ENCODE measurements around the gene ATP8A2. TPM values are rescaled to one million over a fixed set of nuclear protein-coding genes. Genes with fewer than 3 reads are reported as not detected.

Gene ATP8A2
- total and polyA plus RNA-seq, 2 of the 4 experiments (the other 2 are of a cell fraction), result 0.02 to 0.18 TPM

DNA sequence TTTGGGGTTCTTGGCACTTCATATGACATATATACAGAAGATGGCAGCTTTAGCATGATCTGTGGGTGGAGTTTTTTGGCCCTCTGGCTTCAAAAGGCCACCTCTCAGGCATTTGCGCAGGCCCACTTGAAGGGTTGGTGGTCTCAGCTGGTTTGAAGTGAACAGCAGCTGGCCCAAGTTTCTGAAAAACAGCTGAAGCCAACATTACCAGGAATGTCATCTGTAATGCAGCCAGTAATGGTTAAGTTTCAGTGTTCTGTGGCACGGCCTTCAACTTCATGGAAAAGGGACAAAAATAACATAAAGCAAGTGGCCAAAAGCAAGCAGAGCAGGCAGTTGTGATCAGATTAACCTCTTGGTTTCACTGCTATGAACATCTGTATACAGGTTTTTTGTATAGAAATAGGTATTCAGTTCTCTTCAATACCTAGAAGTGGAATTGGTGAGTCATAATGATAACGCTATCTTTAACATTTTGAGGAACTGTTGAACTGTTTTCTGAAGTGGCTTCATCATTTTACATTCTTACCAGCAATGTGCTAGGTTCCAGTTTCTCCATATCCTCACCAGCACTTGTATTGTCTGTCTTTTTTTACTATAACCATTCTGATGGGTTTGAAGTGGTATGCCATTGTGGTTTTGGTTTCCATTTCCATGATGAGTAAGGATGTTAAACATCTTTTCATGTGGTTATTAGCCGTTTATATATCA lies 434.6 kb downstream of the ATP8A2 start:
- intact Hi-C loops (cut with micrococcal nuclease), result no loop called here
- no peak overlapping the region for H4K5ac ChIP-seq (ENCODE audit: low read depth, low read length)

More for the DNA sequence above, 434.6 kb downstream of the ATP8A2 start:
- H3K23ac ChIP-seq (ENCODE audit: low read depth, low read length), result no peak overlapping the region
- DNase-seq, result no peak
- no peak overlapping the region for H3K4ac ChIP-seq (ENCODE audit: low read depth, low read length)
- no peak overlapping the region for H3K18ac ChIP-seq (ENCODE audit: low read depth, low read length)
- H3K4me3 ChIP-seq (ENCODE audit: insufficient read depth, low read depth, low read length), result no peak overlapping the region
- no peak overlapping the region for H2BK20ac ChIP-seq (ENCODE audit: low read depth, low read length)
- dilution Hi-C loops (cut with HindIII; ENCODE audit: low sequenced_read_pairs, unreplicated experiment) (no loop called here), in situ Hi-C loops (cut with MboI; ENCODE audit: low sequenced_read_pairs) (no loop called here)
- no peaks in the 10 kb centered on the region for H3K4me1 ChIP-seq (ENCODE audit: control insufficient read depth, insufficient read depth, low read length)
- H3K27me3 ChIP-seq (ENCODE audit: control insufficient read depth, insufficient read depth, low read length), result no peaks in the 10 kb centered on the region
- no peaks in the 10 kb centered on the region for H3K9me1 ChIP-seq (ENCODE audit: insufficient read depth, low read length)
- no peak overlapping the region for H3K27ac ChIP-seq (ENCODE audit: insufficient read depth, low read length)
- H2AK9ac ChIP-seq (replicated peaks; ENCODE audit: low read depth, low read length, poor library complexity), result no peak overlapping the region
- H3K9me3 ChIP-seq (ENCODE audit: control insufficient read depth, insufficient read depth, low read length), result no peaks in the 10 kb centered on the region
- ChIA-PET POLR2A (ENCODE audit: unreplicated experiment) (no interaction called here), CTCF (no interaction called here)
- H2AFZ ChIP-seq (replicated peaks; ENCODE audit: low read length, poor library complexity), result no peak overlapping the region
- no peak overlapping the region for H3K4me2 ChIP-seq (ENCODE audit: low read depth, low read length)
- H2BK15ac ChIP-seq (ENCODE audit: low read depth, low read length), result no peak overlapping the region
- H2AK5ac ChIP-seq (ENCODE audit: low read depth, low read length), result no peak overlapping the region
- no peak for ATAC-seq (ENCODE audit: low read depth)
- no peaks in the 10 kb centered on the region for H3K36me3 ChIP-seq (ENCODE audit: control insufficient read depth, insufficient read depth, low read length)
- WGBS, 2 experiments (ENCODE audit: extremely low coverage in 2 of 2, insufficient read length in 1 of 2), result no CpG with 5 or more reads among the region's 4 CpGs
- H4K91ac ChIP-seq (ENCODE audit: insufficient read depth, low read depth, low read length), result no peak overlapping the region
- H2BK120ac ChIP-seq (ENCODE audit: low read depth, low read length), result no peak overlapping the region
- H4K20me1 ChIP-seq (ENCODE audit: insufficient read depth, low read length), result no peaks in the 10 kb centered on the region
- no peak overlapping the region for H2BK5ac ChIP-seq (ENCODE audit: low read depth, low read length, poor library complexity, severe bottlenecking)
- no peak overlapping the region for H3K14ac ChIP-seq (replicated peaks; ENCODE audit: low read depth, low read length)
- H3K79me1 ChIP-seq (ENCODE audit: low read depth in 1 of 2, low read length in 2 of 2), result no peaks in the 10 kb centered on the region
- no peak overlapping the region for H3K9ac ChIP-seq (ENCODE audit: low read depth, low read length)
- no peak for TF ChIP-seq NFE2L2 (IDR thresholded peaks at IDR 0.05; ENCODE audit: low read depth, low read length)
- no peak for TF ChIP-seq FOS (IDR thresholded peaks at IDR 0.05; ENCODE audit: low read depth, low read length)
- no peak overlapping the region for H3K56ac ChIP-seq (ENCODE audit: extremely low read depth, insufficient read depth, low read length)
- H4K8ac ChIP-seq (ENCODE audit: low read depth in 2 of 2, low read length in 2 of 2), result no peak overlapping the region
- no TSS peak for BruUV-seq (replicated peaks)
